Measurements from ENCODE around the gene BCL2L12. TPM values are rescaled to one million over a fixed set of nuclear protein-coding genes. Genes with fewer than 3 reads are reported as not detected.

Gene BCL2L12
- total RNA-seq, 1 experiment from 2014 or later = 93.9 TPM

GRCh38 chr19:49641688-49642491 is 23.8 kb upstream of the BCL2L12 start, which contains the start of gene SCAF1 (continued):
- TF ChIP-seq CEBPB (IDR thresholded peaks at IDR 0.05; ENCODE audit: low read depth) = no peak
- peak; percentile 25 for TF ChIP-seq TCF7L2 (IDR thresholded peaks at IDR 0.05; ENCODE audit: borderline replicate concordance, extremely low read depth, insufficient read depth, insufficient read length)
- TF ChIP-seq CTCF (IDR thresholded peaks at IDR 0.05 in 2 of 3, conservative IDR thresholded peaks at IDR 0.05 in 1 of 3; ENCODE audit: borderline replicate concordance in 1 of 3, insufficient read depth in 1 of 3, low read depth in 2 of 3, low read length in 2 of 3) = no peak
- peak; percentile 90 for TF ChIP-seq POLR2AphosphoS5 (IDR thresholded peaks at IDR 0.05; ENCODE audit: low read depth, low read length)
- no peak for TF ChIP-seq EZH2phosphoT487 (IDR thresholded peaks at IDR 0.05; ENCODE audit: borderline replicate concordance)
- TF ChIP-seq EGR1 (IDR thresholded peaks at IDR 0.05; ENCODE audit: low read depth) = no peak
- TF ChIP-seq YY1 (IDR thresholded peaks at IDR 0.05; ENCODE audit: extremely low read depth, insufficient replicate concordance, low read depth, low read length) = peak; percentile 90
- TF ChIP-seq MAX (IDR thresholded peaks at IDR 0.05) = no peak; the same call in 1 of the 2 replicates
- peak; percentile 77 for TF ChIP-seq SRF (IDR thresholded peaks at IDR 0.05; ENCODE audit: low read depth)
- TF ChIP-seq ATF3 (IDR thresholded peaks at IDR 0.05) = no peak
- TF ChIP-seq EZH2 (IDR thresholded peaks at IDR 0.05) = no peak
